ENCODE results near the gene BTBD9.

The BTBD9 gene

GRCh38 chr6:38320358-38320757 lies 319.4 kb downstream of the BTBD9 start:
- no peaks in the 10 kb centered on the region for H3K27me3 ChIP-seq (ENCODE audit: control insufficient read depth in 1 of 2, insufficient read depth in 1 of 2, low read length in 2 of 2)
- no peak overlapping the region for H3K23ac ChIP-seq (ENCODE audit: low read length in 2 of 2)
- no peak overlapping the region for H2AFZ ChIP-seq (ENCODE audit: low read depth, low read length)
- H2BK120ac ChIP-seq (ENCODE audit: low read depth, low read length): no peak overlapping the region
- no peak overlapping the region for H3K9ac ChIP-seq (ENCODE audit: low read length)
- no peak overlapping the region for H3K4me3 ChIP-seq (ENCODE audit: insufficient read depth in 1 of 2, low read depth in 1 of 2, low read length in 2 of 2)
- no peak overlapping the region for H3K14ac ChIP-seq (ENCODE audit: low read length in 2 of 2)
- H2BK15ac ChIP-seq (ENCODE audit: low read depth, poor library complexity, severe bottlenecking): no peak overlapping the region
- H4K91ac ChIP-seq (ENCODE audit: low read length): no peak overlapping the region
- H3K4me1 ChIP-seq (ENCODE audit: control insufficient read depth, insufficient read depth, low read depth, low read length): peaks cover 2% of the 10 kb centered on the region
- no peak overlapping the region for H4K8ac ChIP-seq (ENCODE audit: low read length)
- H2BK5ac ChIP-seq (ENCODE audit: low read depth, low read length, poor library complexity, severe bottlenecking): no peak overlapping the region
- H3K9me3 ChIP-seq (ENCODE audit: control insufficient read depth, low read length): no peaks in the 10 kb centered on the region
- H2BK12ac ChIP-seq (ENCODE audit: low read length in 2 of 2): no peak overlapping the region
- no peak overlapping the region for H2AK5ac ChIP-seq (ENCODE audit: low read length, severe bottlenecking)
- H3K36me3 ChIP-seq (ENCODE audit: control insufficient read depth in 1 of 2, insufficient read depth in 2 of 2, low read depth in 1 of 2, low read length in 2 of 2): peaks cover 3% of the 10 kb centered on the region in 2 experiments
- no peak overlapping the region for H3K27ac ChIP-seq (ENCODE audit: low read length, poor library complexity, severe bottlenecking)
- H3K18ac ChIP-seq (ENCODE audit: low read depth in 1 of 2, low read length in 2 of 2): no peak overlapping the region
- no peak for DNase-seq
- H3K4ac ChIP-seq (ENCODE audit: low read depth in 1 of 2, low read length in 2 of 2): no peak overlapping the region
- WGBS: 75% methylated on average over 3 of the region's 3 CpGs
- no peaks in the 10 kb centered on the region for H3K79me1 ChIP-seq (replicated peaks; ENCODE audit: low read length, poor library complexity, severe bottlenecking)
- H3K4me2 ChIP-seq (ENCODE audit: low read length, poor library complexity, severe bottlenecking): no peak overlapping the region

GRCh38 chr6:38319256-38320212 lies 320.2 kb downstream of the BTBD9 start:
- no peak overlapping the region for H4K8ac ChIP-seq (ENCODE audit: low read length)
- peak overlapping the region; percentile 22 for H2AK5ac ChIP-seq (ENCODE audit: low read length, severe bottlenecking)
- H3K4me3 ChIP-seq (ENCODE audit: insufficient read depth in 1 of 2, low read depth in 1 of 2, low read length in 2 of 2): no peak overlapping the region
- peak; percentile 49 for DNase-seq
- no peak overlapping the region for H3K4ac ChIP-seq (ENCODE audit: low read depth in 1 of 2, low read length in 2 of 2)
- no peaks in the 10 kb centered on the region for H3K79me1 ChIP-seq (replicated peaks; ENCODE audit: low read length, poor library complexity, severe bottlenecking)
- no peak overlapping the region for H3K4me2 ChIP-seq (ENCODE audit: low read length, poor library complexity, severe bottlenecking)
- H3K9ac ChIP-seq (ENCODE audit: low read length): no peak overlapping the region
- H4K91ac ChIP-seq (ENCODE audit: low read length): no peak overlapping the region
- no peak overlapping the region for H3K27ac ChIP-seq (ENCODE audit: low read length, poor library complexity, severe bottlenecking)
- no peaks in the 10 kb centered on the region for H3K27me3 ChIP-seq (ENCODE audit: control insufficient read depth in 1 of 2, insufficient read depth in 1 of 2, low read length in 2 of 2)
- no peak overlapping the region for H2BK15ac ChIP-seq (ENCODE audit: low read depth, poor library complexity, severe bottlenecking)
- no peak overlapping the region for H3K23ac ChIP-seq (ENCODE audit: low read length in 2 of 2)
- H2BK120ac ChIP-seq (ENCODE audit: low read depth, low read length): no peak overlapping the region
- H3K18ac ChIP-seq (ENCODE audit: low read depth in 1 of 2, low read length in 2 of 2): no peak overlapping the region
- no peak overlapping the region for H3K14ac ChIP-seq (ENCODE audit: low read length in 2 of 2)
- no peaks in the 10 kb centered on the region for H3K9me3 ChIP-seq (ENCODE audit: control insufficient read depth, low read length)
- H2AFZ ChIP-seq (ENCODE audit: low read depth, low read length): no peak overlapping the region
- peak overlapping the region in 1 of 2 experiments; percentile 68 for H2BK12ac ChIP-seq (ENCODE audit: low read length in 2 of 2)
- peaks cover 2% of the 10 kb centered on the region for H3K4me1 ChIP-seq (ENCODE audit: control insufficient read depth, insufficient read depth, low read depth, low read length)
- no peak overlapping the region for H2BK5ac ChIP-seq (ENCODE audit: low read depth, low read length, poor library complexity, severe bottlenecking)
- peaks cover 3% of the 10 kb centered on the region in 2 experiments for H3K36me3 ChIP-seq (ENCODE audit: control insufficient read depth in 1 of 2, insufficient read depth in 2 of 2, low read depth in 1 of 2, low read length in 2 of 2)
- WGBS: 93% methylated on average over 10 of the region's 11 CpGs

GRCh38 chr6:38316099-38316868 lies 323.4 kb downstream of the BTBD9 start:
- Histone ChIP-seq H3K27ac (ENCODE audit: low read length, poor library complexity, severe bottlenecking) (no peak overlapping the region), H3K23ac (ENCODE audit: low read length in 2 of 2) (no peak overlapping the region), H2BK5ac (ENCODE audit: low read depth, low read length, poor library complexity, severe bottlenecking) (no peak overlapping the region), H3K9ac (ENCODE audit: low read length) (no peak overlapping the region), H2BK12ac (ENCODE audit: low read length in 2 of 2) (no peak overlapping the region), H2AK5ac (ENCODE audit: low read length, severe bottlenecking) (no peak overlapping the region), H3K4me3 (ENCODE audit: insufficient read depth in 1 of 2, low read depth in 1 of 2, low read length in 2 of 2) (no peak overlapping the region), H3K4ac (ENCODE audit: low read depth in 1 of 2, low read length in 2 of 2) (no peak overlapping the region), H2BK15ac (ENCODE audit: low read depth, poor library complexity, severe bottlenecking) (no peak overlapping the region), H3K4me2 (ENCODE audit: low read length, poor library complexity, severe bottlenecking) (no peak overlapping the region), H2AFZ (ENCODE audit: low read depth, low read length) (no peak overlapping the region), H3K14ac (ENCODE audit: low read length in 2 of 2) (no peak overlapping the region), H3K36me3 (ENCODE audit: control insufficient read depth in 1 of 2, insufficient read depth in 2 of 2, low read depth in 1 of 2, low read length in 2 of 2) (peaks cover 3% of the 10 kb centered on the region in 2 experiments), H2BK120ac (ENCODE audit: low read depth, low read length) (no peak overlapping the region), H4K91ac (ENCODE audit: low read length) (no peak overlapping the region), H3K79me1 (replicated peaks; ENCODE audit: low read length, poor library complexity, severe bottlenecking) (no peaks in the 10 kb centered on the region), H3K9me3 (ENCODE audit: control insufficient read depth, low read length) (no peaks in the 10 kb centered on the region), H3K4me1 (ENCODE audit: control insufficient read depth, insufficient read depth, low read depth, low read length) (peaks cover 2% of the 10 kb centered on the region), H3K27me3 (ENCODE audit: control insufficient read depth in 1 of 2, insufficient read depth in 1 of 2, low read length in 2 of 2) (no peaks in the 10 kb centered on the region), H3K18ac (ENCODE audit: low read depth in 1 of 2, low read length in 2 of 2) (no peak overlapping the region), H4K8ac (ENCODE audit: low read length) (no peak overlapping the region)
- WGBS: 71% methylated on average over 1 of the region's 1 CpG
- no peak for DNase-seq

GRCh38 chr6:38311201-38311600 lies 328.5 kb downstream of the BTBD9 start:
- no peak overlapping the region for H3K23ac ChIP-seq (ENCODE audit: low read length in 2 of 2)
- DNase-seq: no peak
- H3K4me1 ChIP-seq (ENCODE audit: control insufficient read depth, insufficient read depth, low read depth, low read length): no peaks in the 10 kb centered on the region
- H3K4me2 ChIP-seq (ENCODE audit: low read length, poor library complexity, severe bottlenecking): no peak overlapping the region
- H3K18ac ChIP-seq (ENCODE audit: low read depth in 1 of 2, low read length in 2 of 2): no peak overlapping the region
- H3K27me3 ChIP-seq (ENCODE audit: control insufficient read depth in 1 of 2, insufficient read depth in 1 of 2, low read length in 2 of 2): no peaks in the 10 kb centered on the region
- H2BK5ac ChIP-seq (ENCODE audit: low read depth, low read length, poor library complexity, severe bottlenecking): no peak overlapping the region
- no peak overlapping the region for H4K8ac ChIP-seq (ENCODE audit: low read length)
- no peak overlapping the region for H3K4me3 ChIP-seq (ENCODE audit: insufficient read depth in 1 of 2, low read depth in 1 of 2, low read length in 2 of 2)
- no peak overlapping the region for H2BK120ac ChIP-seq (ENCODE audit: low read depth, low read length)
- H3K9me3 ChIP-seq (ENCODE audit: control insufficient read depth, low read length): no peaks in the 10 kb centered on the region
- no peak overlapping the region for H2AFZ ChIP-seq (ENCODE audit: low read depth, low read length)
- no peak overlapping the region for H3K9ac ChIP-seq (ENCODE audit: low read length)
- no peaks in the 10 kb centered on the region for H3K79me1 ChIP-seq (replicated peaks; ENCODE audit: low read length, poor library complexity, severe bottlenecking)
- no peak overlapping the region for H2BK12ac ChIP-seq (ENCODE audit: low read length in 2 of 2)
- H3K27ac ChIP-seq (ENCODE audit: low read length, poor library complexity, severe bottlenecking): no peak overlapping the region
- H2BK15ac ChIP-seq (ENCODE audit: low read depth, poor library complexity, severe bottlenecking): no peak overlapping the region
- H3K36me3 ChIP-seq (ENCODE audit: control insufficient read depth in 1 of 2, insufficient read depth in 2 of 2, low read depth in 1 of 2, low read length in 2 of 2): no peaks in the 10 kb centered on the region
- H4K91ac ChIP-seq (ENCODE audit: low read length): no peak overlapping the region
- H3K4ac ChIP-seq (ENCODE audit: low read depth in 1 of 2, low read length in 2 of 2): no peak overlapping the region
- H2AK5ac ChIP-seq (ENCODE audit: low read length, severe bottlenecking): no peak overlapping the region
- no peak overlapping the region for H3K14ac ChIP-seq (ENCODE audit: low read length in 2 of 2)
- 77% methylated on average over 2 of the region's 3 CpGs for WGBS

Measured in mesenchymal stem cell (in vitro differentiated cells and primary cell).